GM12878 (cell line): ENCODE results near the gene POC1B. TPM values are rescaled to one million over a fixed set of nuclear protein-coding genes. Genes with fewer than 3 reads are reported as not detected.

Experiments used
- ATAC-seq: fragments of 200-7000 bp; cut with Tn5 transposase; 3 replicates; pipeline ENCODE4 v1.9.1; 2020; ENCODE audit warnings: mild to moderate bottlenecking, moderate library complexity
- BruUV-seq: library from RNA; stranded (reverse); fragments of 400-500 nt; replicated peaks from 2 replicates; lab custom pipeline; 2021; lab: Mats Ljungman, UMichigan
- CTCF ChIA-PET: fragments of 300-600 bp; sonication (Branson Sonifier 250); formaldehyde crosslinking; extraction: SDS; loops from one replicate; lab custom pipeline; 2021; ENCODE audit warnings: inconsistent platforms; lab: Yijun Ruan, JAX
- POLR2A ChIA-PET: fragments of 350-600 bp; formaldehyde crosslinking; extraction: SDS; loops from one replicate; lab custom pipeline; 2021; ENCODE audit warnings: inconsistent platforms; lab: Charles Lee
- RAD21 ChIA-PET: fragments of 300-600 bp; sonication (Branson Sonifier 250); formaldehyde crosslinking; loops from one replicate; lab custom pipeline; 2023; ENCODE audit warnings: antibody characterized with exemption; ENCODE audit not compliant: unreplicated experiment; lab: Charles Lee
- SMC1A ChIA-PET: fragments of 300-600 bp; sonication (Branson Sonifier 250); formaldehyde crosslinking; loops from one replicate; lab custom pipeline; 2023; ENCODE audit not compliant: unreplicated experiment, uncharacterized antibody; lab: Charles Lee
- DNase-seq: peaks from one replicate; pipeline ENCODE4 v3.0.0-alpha.2; 2011; ENCODE audit warnings: low read depth, low spot score
- FAIRE-seq: peaks from 3 replicates; lab custom pipeline; 2011; peaks lifted over from hg19 to GRCh38; lab: Jason Lieb, UNC
- H2AFZ ChIP-seq: 2 replicates; pipeline ENCODE4 v1.6.0; 2011; ENCODE audit warnings: low read depth, low read length, control low read depth; ENCODE audit not compliant: control insufficient read depth
- H3K27ac ChIP-seq: 2 replicates; pipeline ENCODE4 v1.5.1; 2011; ENCODE audit warnings: control low read depth; ENCODE audit not compliant: control insufficient read depth, insufficient read depth
- H3K27me3 ChIP-seq, 2 experiments: replicated peaks in 1 of 2; 2 replicates each; pipeline versions ENCODE4 v1.6.0 to v1.6.1; 2011; ENCODE audit warnings: low read length in 1 of 2; ENCODE audit not compliant: control insufficient read depth in 2 of 2, insufficient read depth in 2 of 2
- H3K36me3 ChIP-seq, 2 experiments: 2 replicates each; pipeline ENCODE4 v1.5.1; 2011; ENCODE audit warnings: low read length in 1 of 2; ENCODE audit not compliant: control insufficient read depth in 2 of 2, insufficient read depth in 2 of 2
- H3K4me1 ChIP-seq: 2 replicates; pipeline ENCODE4 v1.6.1; 2011; ENCODE audit warnings: mild to moderate bottlenecking, low read length, moderate library complexity, mixed read lengths; ENCODE audit not compliant: control insufficient read depth, insufficient read depth
- H3K4me2 ChIP-seq: 2 replicates; pipeline ENCODE4 v1.6.0; 2011; ENCODE audit warnings: control low read depth; ENCODE audit not compliant: control insufficient read depth, insufficient read depth
- H3K4me3 ChIP-seq: fragments of 200-600 bp; sonication (generic); 2 replicates; pipeline ENCODE4 v1.5.1; 2016
- H3K79me2 ChIP-seq: 2 replicates; pipeline ENCODE4 v1.6.0; 2011; ENCODE audit warnings: low read length; ENCODE audit not compliant: control insufficient read depth, insufficient read depth
- H3K9ac ChIP-seq: 2 replicates; pipeline ENCODE4 v1.8.0; 2011; ENCODE audit warnings: low read length, control low read depth, mixed read lengths; ENCODE audit not compliant: control insufficient read depth, insufficient read depth
- H3K9me3 ChIP-seq: replicated peaks from 3 replicates; pipeline ENCODE4 v1.5.1; 2011; ENCODE audit warnings: mild to moderate bottlenecking, low read length; ENCODE audit not compliant: control insufficient read depth, insufficient read depth
- H4K20me1 ChIP-seq: 2 replicates; pipeline ENCODE4 v1.6.0; 2011; ENCODE audit not compliant: control insufficient read depth, insufficient read depth
- ATF7 ChIP-seq: fragments of 450-650 bp; IDR thresholded peaks from 2 replicates; pipeline ENCODE4 v1.6.1; 2016; ENCODE audit warnings: low read depth, mild to moderate bottlenecking
- BRCA1 ChIP-seq: IDR thresholded peaks from 2 replicates; pipeline ENCODE4 v1.6.1; 2011; ENCODE audit warnings: low read depth, low read length, improper control_type of control experiment
- CHD2 ChIP-seq: IDR thresholded peaks from 2 replicates; pipeline ENCODE4 v1.6.1; 2011; ENCODE audit warnings: low read depth, low read length, improper control_type of control experiment, borderline replicate concordance
- NFYB ChIP-seq: IDR thresholded peaks from 2 replicates; pipeline ENCODE4 v1.6.1; 2011; ENCODE audit warnings: low read depth, mild to moderate bottlenecking, low read length, improper control_type of control experiment, moderate library complexity; ENCODE audit not compliant: insufficient read depth
- RB1 ChIP-seq: fragments of 450-650 bp; formaldehyde crosslinking; IDR thresholded peaks from 2 replicates; pipeline ENCODE4 v1.6.1; 2017; ENCODE audit warnings: mild to moderate bottlenecking, borderline replicate concordance
- SMARCA5 ChIP-seq: fragments of 450-650 bp; IDR thresholded peaks from 2 replicates; pipeline ENCODE4 v1.6.1; 2017; ENCODE audit warnings: mild to moderate bottlenecking
- WGBS: methylation state at CpG from one replicate; pipeline ENCODE4 v1.1.6; 2016; ENCODE audit warnings: low lambda C conversion rate; ENCODE audit not compliant: insufficient replicate concordance, insufficient coverage; ENCODE audit errors: missing lambda C conversion rate; 5-methylcytosine and 5-hydroxymethylcytosine counted together
- in situ Hi-C: fragments of 300-500 bp; cut with MboI; formaldehyde crosslinking; loops from 9 replicates; pipeline ENCODE4 v1.14.3; 2018; ENCODE audit warnings: mixed read lengths
- intact Hi-C: fragments of 100-400 bp; cut with micrococcal nuclease; formaldehyde crosslinking; loops from one replicate; pipeline ENCODE4 v1.14.2; 2022; ENCODE audit not compliant: unreplicated experiment
- polyA plus RNA-seq, 11 experiments: library from polyadenylated mRNA; depleted of rRNA in 4 of 11; unstranded in 6 of 11; stranded (reverse) in 5 of 11; fragments of >200 nt; fragmentation: Nextera tagmentation in 4 of 11; fragmentation: Illumina TruSeq in 1 of 11; extraction: Ambion mirVana in 4 of 11; extraction: Trizol in 1 of 11; gene quantifications; 1 replicate in 1 of 11; 2 replicates in 10 of 11; pipeline versions ENCODE4 v1.2.1 to v1.2.3, GENCODE V29; 2011 to 2016; ENCODE audit warnings: inconsistent platforms in 2 of 11, missing spikeins in 2 of 11, low read depth in 1 of 11
- total RNA-seq, 4 experiments: library from RNA; depleted of rRNA in 3 of 4; stranded (reverse); fragments of >200 nt in 3 of 4; fragmentation: Illumina TruSeq in 1 of 4; extraction: Trizol in 1 of 4; gene quantifications; 2 replicates each; pipeline versions ENCODE4 v1.2.1 to v1.2.3, GENCODE V29; 2013 to 2021
- TF ChIP-seq, protein P1 (sequence below): fragments of 450-650 bp; conservative IDR thresholded peaks from 2 replicates; pipeline ENCODE4 v1.6.1; 2017; ENCODE audit warnings: mild to moderate bottlenecking, moderate library complexity
- TF ChIP-seq, protein P2 (sequence below): fragments of 450-650 bp; formaldehyde crosslinking; IDR thresholded peaks from 2 replicates; pipeline ENCODE4 v1.4.0; 2022; ENCODE audit warnings: mild to moderate bottlenecking, moderate library complexity
- TF ChIP-seq, protein P3 (sequence below): fragments of 450-650 bp; IDR thresholded peaks from 2 replicates; pipeline ENCODE4 v1.6.1; 2017; ENCODE audit warnings: mild to moderate bottlenecking, low read depth, inconsistent platforms; ENCODE audit not compliant: poor library complexity, severe bottlenecking
- TF ChIP-seq, protein P4 (sequence below): fragments of 450-650 bp; IDR thresholded peaks from 2 replicates; pipeline ENCODE4 v1.6.1; 2016; ENCODE audit warnings: mild to moderate bottlenecking
- TF ChIP-seq, protein P5 (sequence below): fragments of 450-650 bp; formaldehyde crosslinking; IDR thresholded peaks from 2 replicates; pipeline ENCODE4 v1.5.0; 2022; ENCODE audit warnings: mild to moderate bottlenecking, missing genetic modification characterization

Gene POC1B
- total and polyA plus RNA-seq, 10 of the 15 experiments (the other 5 are each of a cell fraction or from before 2014, with no cell fraction given): 4.4 to 17.8 (median 11.3) TPM

DNA sequence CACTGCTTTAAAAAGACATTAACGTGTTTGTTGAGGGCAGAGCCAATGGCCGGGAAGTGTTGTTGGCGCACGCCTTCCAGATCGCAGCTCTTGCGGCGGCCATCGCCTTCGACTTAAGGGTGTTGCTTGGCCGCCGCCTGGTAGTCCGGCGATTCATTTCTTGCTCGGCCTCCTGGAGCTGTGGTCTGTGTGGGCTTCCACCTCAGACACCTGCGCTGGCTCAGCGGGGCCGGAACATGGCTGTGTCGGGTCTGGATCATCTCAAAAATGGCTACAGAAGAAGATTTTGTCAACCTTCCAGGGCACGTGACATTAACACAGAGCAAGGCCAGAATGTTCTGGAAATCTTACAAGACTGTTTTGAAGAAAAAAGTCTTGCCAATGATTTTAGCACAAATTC is 26.0 kb downstream of the POC1B start:
- Histone ChIP-seq H3K9ac (no peak overlapping the region), H3K27ac (no peak overlapping the region), H3K27me3 (no peaks in the 10 kb centered on the region), H2AFZ (no peak overlapping the region), H3K4me2 (no peak overlapping the region), H3K4me3 (no peak overlapping the region), H3K36me3 (no peaks in the 10 kb centered on the region), H3K4me1 (no peaks in the 10 kb centered on the region), H4K20me1 (no peaks in the 10 kb centered on the region), H3K9me3 (no peaks in the 10 kb centered on the region), H3K79me2 (no peaks in the 10 kb centered on the region)
- BruUV-seq: no TSS peak
- intact Hi-C loops (no loop called here), in situ Hi-C loops (loop anchor here (25.0 kb wide), 1 partner anchor 1363 kb away; the partner anchor contains the start of genes CEP290 and TMTC3)
- ChIA-PET POLR2A (no interaction called here), RAD21 (no interaction called here), CTCF (interaction anchor here (0.9 kb wide), 1 partner anchor 11 kb away, joined by 3 read pairs; no protein-coding TSS in a partner anchor), SMC1A (interaction anchor here (1.3 kb wide), 1 partner anchor 12 kb away, joined by 4 read pairs; no protein-coding TSS in a partner anchor)
- FAIRE-seq: no peak
- no peak for ATAC-seq
- 94% methylated on average over 19 of the region's 19 CpGs for WGBS
- no peak for DNase-seq
- TF ChIP-seq BRCA1: no peak
- TF ChIP-seq, protein P1, sequence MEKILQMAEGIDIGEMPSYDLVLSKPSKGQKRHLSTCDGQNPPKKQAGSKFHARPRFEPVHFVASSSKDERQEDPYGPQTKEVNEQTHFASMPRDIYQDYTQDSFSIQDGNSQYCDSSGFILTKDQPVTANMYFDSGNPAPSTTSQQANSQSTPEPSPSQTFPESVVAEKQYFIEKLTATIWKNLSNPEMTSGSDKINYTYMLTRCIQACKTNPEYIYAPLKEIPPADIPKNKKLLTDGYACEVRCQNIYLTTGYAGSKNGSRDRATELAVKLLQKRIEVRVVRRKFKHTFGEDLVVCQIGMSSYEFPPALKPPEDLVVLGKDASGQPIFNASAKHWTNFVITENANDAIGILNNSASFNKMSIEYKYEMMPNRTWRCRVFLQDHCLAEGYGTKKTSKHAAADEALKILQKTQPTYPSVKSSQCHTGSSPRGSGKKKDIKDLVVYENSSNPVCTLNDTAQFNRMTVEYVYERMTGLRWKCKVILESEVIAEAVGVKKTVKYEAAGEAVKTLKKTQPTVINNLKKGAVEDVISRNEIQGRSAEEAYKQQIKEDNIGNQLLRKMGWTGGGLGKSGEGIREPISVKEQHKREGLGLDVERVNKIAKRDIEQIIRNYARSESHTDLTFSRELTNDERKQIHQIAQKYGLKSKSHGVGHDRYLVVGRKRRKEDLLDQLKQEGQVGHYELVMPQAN: no peak
- TF ChIP-seq NFYB: no peak
- TF ChIP-seq, protein P2, sequence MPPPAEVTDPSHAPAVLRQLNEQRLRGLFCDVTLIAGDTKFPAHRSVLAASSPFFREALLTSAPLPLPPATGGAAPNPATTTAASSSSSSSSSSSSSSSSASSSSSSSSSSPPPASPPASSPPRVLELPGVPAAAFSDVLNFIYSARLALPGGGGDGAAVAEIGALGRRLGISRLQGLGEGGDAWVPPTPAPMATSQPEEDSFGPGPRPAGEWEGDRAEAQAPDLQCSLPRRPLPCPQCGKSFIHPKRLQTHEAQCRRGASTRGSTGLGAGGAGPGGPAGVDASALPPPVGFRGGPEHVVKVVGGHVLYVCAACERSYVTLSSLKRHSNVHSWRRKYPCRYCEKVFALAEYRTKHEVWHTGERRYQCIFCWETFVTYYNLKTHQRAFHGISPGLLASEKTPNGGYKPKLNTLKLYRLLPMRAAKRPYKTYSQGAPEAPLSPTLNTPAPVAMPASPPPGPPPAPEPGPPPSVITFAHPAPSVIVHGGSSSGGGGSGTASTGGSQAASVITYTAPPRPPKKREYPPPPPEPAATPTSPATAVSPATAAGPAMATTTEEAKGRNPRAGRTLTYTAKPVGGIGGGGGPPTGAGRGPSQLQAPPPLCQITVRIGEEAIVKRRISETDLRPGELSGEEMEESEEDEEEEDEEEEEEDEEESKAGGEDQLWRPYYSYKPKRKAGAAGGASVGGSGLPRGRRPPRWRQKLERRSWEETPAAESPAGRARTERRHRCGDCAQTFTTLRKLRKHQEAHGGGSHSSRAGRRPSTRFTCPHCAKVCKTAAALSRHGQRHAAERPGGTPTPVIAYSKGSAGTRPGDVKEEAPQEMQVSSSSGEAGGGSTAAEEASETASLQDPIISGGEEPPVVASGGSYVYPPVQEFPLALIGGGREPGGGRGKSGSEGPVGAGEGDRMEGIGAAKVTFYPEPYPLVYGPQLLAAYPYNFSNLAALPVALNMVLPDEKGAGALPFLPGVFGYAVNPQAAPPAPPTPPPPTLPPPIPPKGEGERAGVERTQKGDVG (CRISPR knock-in tag): no peak
- TF ChIP-seq, protein P3, sequence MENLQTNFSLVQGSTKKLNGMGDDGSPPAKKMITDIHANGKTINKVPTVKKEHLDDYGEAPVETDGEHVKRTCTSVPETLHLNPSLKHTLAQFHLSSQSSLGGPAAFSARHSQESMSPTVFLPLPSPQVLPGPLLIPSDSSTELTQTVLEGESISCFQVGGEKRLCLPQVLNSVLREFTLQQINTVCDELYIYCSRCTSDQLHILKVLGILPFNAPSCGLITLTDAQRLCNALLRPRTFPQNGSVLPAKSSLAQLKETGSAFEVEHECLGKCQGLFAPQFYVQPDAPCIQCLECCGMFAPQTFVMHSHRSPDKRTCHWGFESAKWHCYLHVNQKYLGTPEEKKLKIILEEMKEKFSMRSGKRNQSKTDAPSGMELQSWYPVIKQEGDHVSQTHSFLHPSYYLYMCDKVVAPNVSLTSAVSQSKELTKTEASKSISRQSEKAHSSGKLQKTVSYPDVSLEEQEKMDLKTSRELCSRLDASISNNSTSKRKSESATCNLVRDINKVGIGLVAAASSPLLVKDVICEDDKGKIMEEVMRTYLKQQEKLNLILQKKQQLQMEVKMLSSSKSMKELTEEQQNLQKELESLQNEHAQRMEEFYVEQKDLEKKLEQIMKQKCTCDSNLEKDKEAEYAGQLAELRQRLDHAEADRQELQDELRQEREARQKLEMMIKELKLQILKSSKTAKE: no peak
- TF ChIP-seq, protein P4, sequence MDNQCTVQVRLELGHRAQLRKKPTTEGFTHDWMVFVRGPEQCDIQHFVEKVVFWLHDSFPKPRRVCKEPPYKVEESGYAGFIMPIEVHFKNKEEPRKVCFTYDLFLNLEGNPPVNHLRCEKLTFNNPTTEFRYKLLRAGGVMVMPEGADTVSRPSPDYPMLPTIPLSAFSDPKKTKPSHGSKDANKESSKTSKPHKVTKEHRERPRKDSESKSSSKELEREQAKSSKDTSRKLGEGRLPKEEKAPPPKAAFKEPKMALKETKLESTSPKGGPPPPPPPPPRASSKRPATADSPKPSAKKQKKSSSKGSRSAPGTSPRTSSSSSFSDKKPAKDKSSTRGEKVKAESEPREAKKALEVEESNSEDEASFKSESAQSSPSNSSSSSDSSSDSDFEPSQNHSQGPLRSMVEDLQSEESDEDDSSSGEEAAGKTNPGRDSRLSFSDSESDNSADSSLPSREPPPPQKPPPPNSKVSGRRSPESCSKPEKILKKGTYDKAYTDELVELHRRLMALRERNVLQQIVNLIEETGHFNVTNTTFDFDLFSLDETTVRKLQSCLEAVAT: no peak
- no peak for TF ChIP-seq CHD2
- TF ChIP-seq RB1: no peak
- TF ChIP-seq, protein P5, sequence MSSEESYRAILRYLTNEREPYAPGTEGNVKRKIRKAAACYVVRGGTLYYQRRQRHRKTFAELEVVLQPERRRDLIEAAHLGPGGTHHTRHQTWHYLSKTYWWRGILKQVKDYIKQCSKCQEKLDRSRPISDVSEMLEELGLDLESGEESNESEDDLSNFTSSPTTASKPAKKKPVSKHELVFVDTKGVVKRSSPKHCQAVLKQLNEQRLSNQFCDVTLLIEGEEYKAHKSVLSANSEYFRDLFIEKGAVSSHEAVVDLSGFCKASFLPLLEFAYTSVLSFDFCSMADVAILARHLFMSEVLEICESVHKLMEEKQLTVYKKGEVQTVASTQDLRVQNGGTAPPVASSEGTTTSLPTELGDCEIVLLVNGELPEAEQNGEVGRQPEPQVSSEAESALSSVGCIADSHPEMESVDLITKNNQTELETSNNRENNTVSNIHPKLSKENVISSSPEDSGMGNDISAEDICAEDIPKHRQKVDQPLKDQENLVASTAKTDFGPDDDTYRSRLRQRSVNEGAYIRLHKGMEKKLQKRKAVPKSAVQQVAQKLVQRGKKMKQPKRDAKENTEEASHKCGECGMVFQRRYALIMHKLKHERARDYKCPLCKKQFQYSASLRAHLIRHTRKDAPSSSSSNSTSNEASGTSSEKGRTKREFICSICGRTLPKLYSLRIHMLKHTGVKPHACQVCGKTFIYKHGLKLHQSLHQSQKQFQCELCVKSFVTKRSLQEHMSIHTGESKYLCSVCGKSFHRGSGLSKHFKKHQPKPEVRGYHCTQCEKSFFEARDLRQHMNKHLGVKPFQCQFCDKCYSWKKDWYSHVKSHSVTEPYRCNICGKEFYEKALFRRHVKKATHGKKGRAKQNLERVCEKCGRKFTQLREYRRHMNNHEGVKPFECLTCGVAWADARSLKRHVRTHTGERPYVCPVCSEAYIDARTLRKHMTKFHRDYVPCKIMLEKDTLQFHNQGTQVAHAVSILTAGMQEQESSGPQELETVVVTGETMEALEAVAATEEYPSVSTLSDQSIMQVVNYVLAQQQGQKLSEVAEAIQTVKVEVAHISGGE (CRISPR knock-in tag): no peak
- no peak for TF ChIP-seq SMARCA5
- no peak for TF ChIP-seq ATF7
